HL-60 (cell line): Measurements from ENCODE around the gene SLC4A5.

Experiments used
- DNase-seq, 2 experiments: peaks; one replicate each; pipeline ENCODE4 v3.0.0-alpha.2; 2010 to 2020; ENCODE audit warnings: low read depth in 1 of 2, low spot score in 1 of 2
- H3K27ac ChIP-seq: fragments of 250-450 bp; sonication (Bioruptor Pico); replicated peaks from 2 replicates; pipeline ENCODE4 v1.5.1; 2020; ENCODE audit warnings: mild to moderate bottlenecking, moderate library complexity
- H3K27me3 ChIP-seq: fragments of 250-450 bp; sonication (Bioruptor Pico); 2 replicates; pipeline ENCODE4 v1.5.1; 2021; ENCODE audit warnings: mild to moderate bottlenecking, moderate library complexity; ENCODE audit not compliant: insufficient read depth, poor library complexity, severe bottlenecking
- H3K4me3 ChIP-seq: replicated peaks from 2 replicates; pipeline ENCODE4 v1.5.1; 2011; ENCODE audit warnings: mild to moderate bottlenecking, control low read depth, low read length; ENCODE audit not compliant: insufficient read depth
- CTCF ChIP-seq: IDR thresholded peaks from one replicate; pipeline ENCODE4 v1.5.1; 2011; ENCODE audit warnings: low read length, control low read depth, inconsistent platforms; ENCODE audit not compliant: insufficient read depth
- GABPA ChIP-seq: IDR thresholded peaks from 2 replicates; pipeline ENCODE4 v1.6.1; 2012; ENCODE audit warnings: low read depth
- POLR2AphosphoS5 ChIP-seq: IDR thresholded peaks from 2 replicates; pipeline ENCODE4 v1.6.1; 2012; ENCODE audit warnings: low read depth
- REST ChIP-seq: IDR thresholded peaks from 2 replicates; pipeline ENCODE4 v1.6.1; 2012; ENCODE audit warnings: low read depth; ENCODE audit not compliant: insufficient replicate concordance
- SPI1 ChIP-seq: IDR thresholded peaks from 2 replicates; pipeline ENCODE4 v1.6.1; 2012; ENCODE audit warnings: low read depth, mild to moderate bottlenecking, borderline replicate concordance

Gene SLC4A5

GRCh38 chr2:74312913-74313312 lies 30.3 kb downstream of the SLC4A5 start:
- no peak for TF ChIP-seq SPI1
- TF ChIP-seq GABPA = no peak
- no peak for TF ChIP-seq CTCF
- no peak for TF ChIP-seq POLR2AphosphoS5
- no peak for TF ChIP-seq REST
- Histone ChIP-seq H3K4me3 (no peak overlapping the region), H3K27ac (no peak overlapping the region), H3K27me3 (peaks cover 3% of the 10 kb centered on the region)
- DNase-seq = no peak

- TF ChIP-seq POLR2AphosphoS5 (no peak), SPI1 (no peak), CTCF (no peak)
- Histone ChIP-seq H3K27ac (no peak overlapping the region), H3K4me3 (no peak overlapping the region), H3K27me3 (peaks cover 3% of the 10 kb centered on the region)
- DNase-seq = no peak
Observed at GRCh38 chr2:74307720-74308119, 35.5 kb downstream of the SLC4A5 start.

- TF ChIP-seq CTCF (no peak), GABPA (no peak), SPI1 (no peak), REST (no peak), POLR2AphosphoS5 (no peak)
- no peak overlapping the region for H3K4me3 ChIP-seq
- no peak for DNase-seq
- no peaks in the 10 kb centered on the region for H3K27me3 ChIP-seq
- no peak overlapping the region for H3K27ac ChIP-seq
Observed at GRCh38 chr2:74304332-74305148, 38.7 kb downstream of the SLC4A5 start.

GRCh38 chr2:74302865-74303264 lies 40.4 kb downstream of the SLC4A5 start:
- Histone ChIP-seq H3K27ac (no peak overlapping the region), H3K27me3 (no peaks in the 10 kb centered on the region), H3K4me3 (no peak overlapping the region)
- TF ChIP-seq CTCF = no peak
- no peak for TF ChIP-seq POLR2AphosphoS5
- no peak for DNase-seq
